Measurements from ENCODE around the gene DOCK11. TPM values are rescaled to one million over a fixed set of nuclear protein-coding genes. Genes with fewer than 3 reads are reported as not detected.

The DOCK11 gene
- total RNA-seq, 1 experiment from 2014 or later = 2.7 TPM

DNA sequence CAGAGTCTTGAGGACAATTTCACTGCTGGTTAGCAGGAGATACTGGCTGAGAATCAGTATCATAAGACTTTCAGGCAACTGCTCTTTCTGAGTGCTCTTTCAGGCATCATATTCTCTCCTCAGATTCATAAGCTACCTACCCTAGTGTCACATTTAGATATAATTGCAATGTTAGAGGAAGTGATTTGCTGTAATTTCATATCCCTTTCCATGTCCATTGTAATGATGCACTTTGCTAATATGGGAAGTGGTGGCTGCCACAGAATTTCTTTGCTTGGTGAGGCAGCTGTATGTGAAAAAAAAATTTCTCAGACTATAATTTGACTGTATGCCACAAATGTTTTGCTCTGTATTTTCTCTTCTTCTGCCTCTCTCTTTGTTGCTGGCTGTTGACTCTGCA lies 63.3 kb downstream of the DOCK11 start:
- Histone ChIP-seq H3K4me3 (ENCODE audit: low read depth, low read length) (no peak overlapping the region), H3K27me3 (replicated peaks; ENCODE audit: control insufficient read depth, insufficient read depth, low read length) (no peaks in the 10 kb centered on the region), H3K9me3 (no peaks in the 10 kb centered on the region), H3K36me3 (ENCODE audit: control insufficient read depth, insufficient read depth, low read length) (no peaks in the 10 kb centered on the region), H3K4me1 (no peaks in the 10 kb centered on the region)
- Mint-ChIP-seq H3K4me3 (ENCODE audit: unreplicated experiment) (no peak overlapping the region), H3K4me1 (ENCODE audit: low read depth, unreplicated experiment) (peaks cover 12% of the 10 kb centered on the region), H3K27ac (ENCODE audit: unreplicated experiment) (no peak overlapping the region), H3K27me3 (ENCODE audit: insufficient read depth, unreplicated experiment) (no peaks in the 10 kb centered on the region), H3K9me3 (ENCODE audit: unreplicated experiment) (no peaks in the 10 kb centered on the region), H3K36me3 (ENCODE audit: insufficient read depth, unreplicated experiment) (peaks cover 6% of the 10 kb centered on the region)
- TF ChIP-seq, protein P1, sequence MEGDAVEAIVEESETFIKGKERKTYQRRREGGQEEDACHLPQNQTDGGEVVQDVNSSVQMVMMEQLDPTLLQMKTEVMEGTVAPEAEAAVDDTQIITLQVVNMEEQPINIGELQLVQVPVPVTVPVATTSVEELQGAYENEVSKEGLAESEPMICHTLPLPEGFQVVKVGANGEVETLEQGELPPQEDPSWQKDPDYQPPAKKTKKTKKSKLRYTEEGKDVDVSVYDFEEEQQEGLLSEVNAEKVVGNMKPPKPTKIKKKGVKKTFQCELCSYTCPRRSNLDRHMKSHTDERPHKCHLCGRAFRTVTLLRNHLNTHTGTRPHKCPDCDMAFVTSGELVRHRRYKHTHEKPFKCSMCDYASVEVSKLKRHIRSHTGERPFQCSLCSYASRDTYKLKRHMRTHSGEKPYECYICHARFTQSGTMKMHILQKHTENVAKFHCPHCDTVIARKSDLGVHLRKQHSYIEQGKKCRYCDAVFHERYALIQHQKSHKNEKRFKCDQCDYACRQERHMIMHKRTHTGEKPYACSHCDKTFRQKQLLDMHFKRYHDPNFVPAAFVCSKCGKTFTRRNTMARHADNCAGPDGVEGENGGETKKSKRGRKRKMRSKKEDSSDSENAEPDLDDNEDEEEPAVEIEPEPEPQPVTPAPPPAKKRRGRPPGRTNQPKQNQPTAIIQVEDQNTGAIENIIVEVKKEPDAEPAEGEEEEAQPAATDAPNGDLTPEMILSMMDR (IDR thresholded peaks at IDR 0.05; ENCODE audit: insufficient read depth in 1 of 2, low read depth in 1 of 2, low read length in 1 of 2, severe bottlenecking in 1 of 2, unreplicated experiment in 1 of 2) = no peak
- no TSS peak for BruUV-seq (replicated peaks)
- POLR2A ChIA-PET = no interaction called here
- CTCF ChIA-PET = no interaction called here
- DNase-seq = no peak
- intact Hi-C loops (cut with micrococcal nuclease; ENCODE audit: unreplicated experiment) = no loop called here

DNA sequence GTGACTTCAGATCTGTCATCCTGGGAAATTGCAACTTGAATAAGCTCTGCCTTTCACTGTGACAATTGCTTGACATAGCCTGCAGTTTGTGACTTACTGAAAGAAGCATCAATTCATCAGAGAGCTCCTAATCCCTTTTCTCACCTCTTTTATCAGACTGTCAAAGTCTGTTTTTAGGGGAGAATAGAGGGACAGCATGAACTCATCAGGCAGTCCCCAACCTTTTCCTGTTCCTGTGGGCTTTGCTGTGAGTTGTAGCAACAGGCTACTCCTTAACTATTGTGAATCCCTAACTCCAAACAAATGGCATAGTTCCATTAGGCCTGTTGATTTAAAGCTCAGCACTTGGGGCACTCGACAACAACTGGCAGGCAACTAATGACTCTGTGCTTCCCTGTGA lies 64.9 kb downstream of the DOCK11 start:
- H3K27me3 Mint-ChIP-seq (ENCODE audit: insufficient read depth, unreplicated experiment) = no peaks in the 10 kb centered on the region
- H3K4me1 ChIP-seq = no peaks in the 10 kb centered on the region

DNA sequence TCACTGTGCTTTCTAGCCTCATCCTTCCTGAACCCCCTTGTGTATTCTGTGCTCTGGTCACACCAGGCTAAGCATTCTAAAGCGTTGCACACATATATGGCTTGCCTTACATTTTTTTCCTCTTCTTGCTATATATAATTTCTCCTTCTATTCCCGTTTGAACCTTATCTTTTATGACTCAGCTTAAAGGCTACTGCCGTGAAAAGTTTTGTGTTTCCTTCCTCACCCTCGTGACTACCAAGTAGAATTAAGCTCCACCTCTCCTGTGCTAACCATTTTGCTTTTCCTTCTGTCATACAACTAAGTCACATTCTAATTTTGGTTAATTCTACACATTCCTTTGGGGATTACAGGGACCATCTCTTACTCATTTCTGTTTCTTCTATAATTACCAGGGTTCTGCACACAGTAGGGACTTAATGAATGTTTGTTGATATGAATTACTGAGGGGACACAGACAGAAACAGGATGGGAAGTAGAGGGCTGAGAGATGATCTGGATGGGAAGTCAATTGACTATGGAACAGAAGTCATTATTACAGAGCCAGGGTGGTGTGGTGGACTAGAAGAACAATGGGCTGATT lies 67.1 kb downstream of the DOCK11 start:
- Histone ChIP-seq H3K4me3 (ENCODE audit: low read depth, low read length) (no peak overlapping the region), H3K27me3 (replicated peaks; ENCODE audit: control insufficient read depth, insufficient read depth, low read length) (no peaks in the 10 kb centered on the region), H3K9me3 (no peaks in the 10 kb centered on the region), H3K4me1 (no peaks in the 10 kb centered on the region), H3K36me3 (ENCODE audit: control insufficient read depth, insufficient read depth, low read length) (no peaks in the 10 kb centered on the region)
- peaks cover 5% of the 10 kb centered on the region for H3K4me1 Mint-ChIP-seq (ENCODE audit: low read depth, unreplicated experiment)
- no peaks in the 10 kb centered on the region for H3K9me3 Mint-ChIP-seq (ENCODE audit: unreplicated experiment)
- TF ChIP-seq, protein P1 (IDR thresholded peaks at IDR 0.05; ENCODE audit: insufficient read depth in 1 of 2, low read depth in 1 of 2, low read length in 1 of 2, severe bottlenecking in 1 of 2, unreplicated experiment in 1 of 2) = no peak
- H3K4me3 Mint-ChIP-seq (ENCODE audit: unreplicated experiment) = no peak overlapping the region
- peaks cover 6% of the 10 kb centered on the region for H3K36me3 Mint-ChIP-seq (ENCODE audit: insufficient read depth, unreplicated experiment)
- intact Hi-C loops (cut with micrococcal nuclease; ENCODE audit: unreplicated experiment) = no loop called here
- CTCF ChIA-PET = no interaction called here
- POLR2A ChIA-PET = no interaction called here
- DNase-seq = no peak
- H3K27ac Mint-ChIP-seq (ENCODE audit: unreplicated experiment) = no peak overlapping the region
- no TSS peak for BruUV-seq (replicated peaks)
- H3K27me3 Mint-ChIP-seq (ENCODE audit: insufficient read depth, unreplicated experiment) = no peaks in the 10 kb centered on the region

More for the DNA sequence above, 64.9 kb downstream of the DOCK11 start:
- no peak for DNase-seq
- ChIA-PET POLR2A (no interaction called here), CTCF (interaction anchor here (0.6 kb wide), 1 partner anchor 89 kb away, joined by 3 read pairs; no protein-coding TSS in a partner anchor)
- no peak overlapping the region for H3K4me3 ChIP-seq (ENCODE audit: low read depth, low read length)
- Mint-ChIP-seq H3K27ac (ENCODE audit: unreplicated experiment) (no peak overlapping the region), H3K4me3 (ENCODE audit: unreplicated experiment) (no peak overlapping the region), H3K9me3 (ENCODE audit: unreplicated experiment) (no peaks in the 10 kb centered on the region), H3K36me3 (ENCODE audit: insufficient read depth, unreplicated experiment) (peaks cover 6% of the 10 kb centered on the region), H3K4me1 (ENCODE audit: low read depth, unreplicated experiment) (peaks cover 12% of the 10 kb centered on the region)
- BruUV-seq (replicated peaks) = no TSS peak
- no peaks in the 10 kb centered on the region for H3K9me3 ChIP-seq
- H3K36me3 ChIP-seq (ENCODE audit: control insufficient read depth, insufficient read depth, low read length) = no peaks in the 10 kb centered on the region
- intact Hi-C loops (cut with micrococcal nuclease; ENCODE audit: unreplicated experiment) = no loop called here
- H3K27me3 ChIP-seq (replicated peaks; ENCODE audit: control insufficient read depth, insufficient read depth, low read length) = no peaks in the 10 kb centered on the region
- TF ChIP-seq, protein P1 (IDR thresholded peaks at IDR 0.05; ENCODE audit: insufficient read depth in 1 of 2, low read depth in 1 of 2, low read length in 1 of 2, severe bottlenecking in 1 of 2, unreplicated experiment in 1 of 2) = no peak
